ENCODE results near the gene MYOM3.
"Not testable (repeated sequence)": the region's sequence is repeated elsewhere in the genome, so short reads cannot be mapped to it uniquely, and the experiment has no call there.

The MYOM3 gene

GRCh38 chr1:24022581-24023361 is 89.2 kb downstream of the MYOM3 start:
- peak in 1 of 2 experiments; percentile 12 for DNase-seq

- DNase-seq = no peak
Measured at GRCh38 chr1:24021403-24022266, 90.3 kb downstream of the MYOM3 start.

GRCh38 chr1:24020470-24020869 is 91.5 kb downstream of the MYOM3 start:
- DNase-seq = no peak

GRCh38 chr1:24020025-24020424 is 91.9 kb downstream of the MYOM3 start:
- DNase-seq = no peak

- peak; percentile 63 to 83 for DNase-seq
Measured at GRCh38 chr1:24018611-24019580, 93.0 kb downstream of the MYOM3 start.

GRCh38 chr1:24015221-24016210 is 96.4 kb downstream of the MYOM3 start:
- no peak for DNase-seq

- DNase-seq = not testable (repeated sequence)
Measured at GRCh38 chr1:24012878-24013277, 99.1 kb downstream of the MYOM3 start.

GRCh38 chr1:24010650-24011049 is 101.3 kb downstream of the MYOM3 start:
- no peak for DNase-seq

GRCh38 chr1:24009406-24009805 is 102.5 kb downstream of the MYOM3 start:
- no peak for DNase-seq

GRCh38 chr1:24008574-24009184 is 103.3 kb downstream of the MYOM3 start:
- not testable (repeated sequence) for DNase-seq

- DNase-seq = no peak
Measured at GRCh38 chr1:24007079-24007478, 104.9 kb downstream of the MYOM3 start.
